Skin epidermis (tissue), 12 donors: Measurements from ENCODE around the gene TRPT1.

Experiments used
- H3K27ac ChIP-seq, 21 experiments: fragments of 200-600 bp; sonication (generic) in 11 of 21; one replicate each; pipeline ENCODE4 v1.5.0; 2020; ENCODE audit warnings: mild to moderate bottlenecking in 3 of 21, inconsistent platforms in 2 of 21, moderate library complexity in 2 of 21
- H3K4me3 ChIP-seq, 7 experiments: fragments of 200-600 bp; sonication (generic) in 2 of 7; one replicate each; pipeline ENCODE4 v1.5.0; 2020; ENCODE audit warnings: inconsistent platforms in 2 of 7, mild to moderate bottlenecking in 2 of 7, moderate library complexity in 1 of 7

TRPT1 gene

DNA sequence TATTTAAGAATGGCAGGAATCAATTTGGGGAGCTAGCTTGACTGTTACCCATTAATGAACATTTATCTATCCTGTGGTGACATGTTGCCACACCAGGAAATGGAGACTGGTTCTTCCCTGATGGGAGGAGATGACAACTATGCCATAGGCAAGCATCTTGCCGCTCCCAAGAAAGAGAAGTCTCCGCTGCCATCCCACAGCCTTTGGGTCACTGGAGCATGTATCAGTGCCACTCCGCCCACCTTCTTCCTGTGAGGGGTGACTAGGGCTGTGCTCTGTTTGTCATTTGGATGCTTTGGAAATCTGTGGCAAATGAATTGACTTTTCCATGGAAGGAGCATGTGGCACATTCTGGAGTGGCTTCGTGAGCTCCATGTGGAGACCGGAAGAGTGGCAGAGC is 33.6 kb downstream of the TRPT1 start:
- Histone ChIP-seq H3K4me3 (no peak overlapping the region), H3K27ac (no peak overlapping the region)

DNA sequence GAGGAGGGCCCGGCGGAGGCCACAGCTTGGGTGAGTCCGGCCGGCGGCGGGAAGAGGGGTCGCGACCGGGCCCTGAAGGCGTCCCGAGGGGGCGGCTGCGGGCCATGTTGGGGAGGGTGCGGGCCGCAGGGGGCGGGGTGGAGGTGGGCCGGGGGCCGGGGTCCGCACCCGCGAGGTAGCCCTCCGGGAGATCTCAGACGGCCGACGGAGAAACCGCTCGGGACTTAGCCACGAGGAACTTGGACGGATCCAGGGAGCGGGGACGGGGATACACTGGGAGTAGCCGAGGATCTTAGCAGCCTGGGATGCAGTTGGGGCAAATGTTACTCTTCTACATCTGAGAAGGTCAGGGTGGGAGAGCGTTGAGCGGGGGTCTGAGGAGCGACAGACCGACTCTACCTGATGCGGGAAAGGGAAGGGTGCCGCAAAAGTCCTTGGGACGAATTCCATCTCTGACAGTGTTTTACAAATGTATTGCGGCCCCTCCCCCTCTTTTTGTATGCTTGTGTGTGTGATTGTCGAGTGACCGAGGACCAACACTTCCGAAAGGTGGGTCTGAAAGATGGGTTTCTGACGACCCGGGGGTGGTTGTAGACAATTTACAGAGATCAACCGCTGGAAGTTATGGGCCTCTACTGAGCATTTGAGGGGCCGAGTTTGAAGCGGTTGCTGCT is 39.4 kb downstream of the TRPT1 start:
- Histone ChIP-seq H3K27ac (peak overlapping the region in 6 of 21 experiments; percentile 61 to 97 (median 86)), H3K4me3 (no peak overlapping the region)

DNA sequence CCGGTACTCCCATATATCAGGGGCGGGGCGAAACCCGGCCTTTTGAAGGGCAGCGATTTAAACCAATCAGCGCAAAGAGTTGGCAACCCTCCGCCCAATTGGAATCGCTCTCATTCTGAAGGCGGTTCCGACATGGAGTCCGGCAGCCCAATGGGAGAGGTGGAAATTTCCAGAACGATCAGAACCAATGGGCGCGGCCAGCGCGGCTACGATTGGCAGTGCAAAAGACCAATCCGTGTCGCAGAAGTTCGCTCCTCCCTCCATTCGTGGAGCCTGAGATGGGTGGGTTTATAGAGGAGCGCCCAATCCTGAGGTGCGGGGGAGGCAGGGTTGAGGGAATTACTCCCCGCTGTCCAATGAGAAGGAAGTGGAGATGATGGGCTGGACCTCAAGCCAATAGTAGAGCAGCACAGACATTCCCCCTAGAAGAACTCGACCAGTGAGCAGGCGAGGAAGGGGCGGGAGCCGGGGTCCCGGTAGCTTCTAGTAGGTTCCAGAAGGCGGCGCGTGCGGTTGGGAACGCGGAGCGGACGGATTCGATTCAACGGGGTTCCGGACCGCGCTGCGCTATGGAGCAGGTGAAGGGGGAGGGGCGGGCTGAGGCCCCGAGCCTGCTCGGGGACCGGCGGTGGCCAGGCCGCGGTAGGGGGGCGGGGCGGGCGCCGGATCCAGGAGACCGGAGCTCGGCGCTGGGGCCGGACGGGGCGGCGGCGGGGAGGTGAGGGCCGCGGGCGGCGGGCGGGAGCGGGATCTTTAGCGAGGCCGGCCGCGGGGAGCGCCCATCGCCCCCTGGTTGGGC is 40.1 kb downstream of the TRPT1 start, which contains the start of gene STIP1:
STIP1 (plus strand) TSS at position 479 of the 799 bp plus-strand sequence; CDS start at position 570, 91 bp downstream.
- peak within 1 kb of the TSS in 6 of 7 experiments; percentile 38 to 77 (median 62) for H3K4me3 ChIP-seq

DNA sequence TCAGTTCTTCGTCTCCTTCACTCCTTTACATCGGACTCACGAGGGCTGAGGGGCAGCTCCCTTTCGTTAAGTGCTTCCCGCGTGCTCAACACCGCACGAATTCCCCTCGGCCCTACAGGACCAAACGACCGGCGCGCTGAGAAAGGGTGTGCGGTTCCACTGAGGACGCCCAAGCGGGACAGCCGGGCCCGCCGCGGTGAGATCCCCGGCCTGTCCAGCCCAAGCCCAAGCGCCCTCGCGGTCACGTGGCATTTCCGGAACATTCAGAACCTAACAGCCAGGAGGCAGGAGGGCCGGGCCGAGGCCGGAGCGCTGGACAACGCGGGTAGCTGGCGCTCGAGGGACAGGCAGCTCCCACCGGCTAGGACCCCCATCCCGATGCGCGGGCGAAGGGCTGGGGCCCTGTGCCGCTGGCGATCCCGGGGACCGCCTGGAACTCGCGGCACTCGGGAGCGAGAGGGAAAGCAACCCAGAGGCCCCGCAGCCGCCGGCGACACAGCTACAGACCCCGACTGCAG is 40.8 kb downstream of the TRPT1 start:
- Histone ChIP-seq H3K27ac (peak overlapping the region; percentile 62 to 95 (median 88)), H3K4me3 (peak overlapping the region in 6 of 7 experiments; percentile 38 to 77 (median 62))

More for the DNA sequence above, 40.1 kb downstream of the TRPT1 start, which contains the start of gene STIP1:
- peak within 1 kb of the TSS; percentile 62 to 97 (median 90) for H3K27ac ChIP-seq

DNA sequence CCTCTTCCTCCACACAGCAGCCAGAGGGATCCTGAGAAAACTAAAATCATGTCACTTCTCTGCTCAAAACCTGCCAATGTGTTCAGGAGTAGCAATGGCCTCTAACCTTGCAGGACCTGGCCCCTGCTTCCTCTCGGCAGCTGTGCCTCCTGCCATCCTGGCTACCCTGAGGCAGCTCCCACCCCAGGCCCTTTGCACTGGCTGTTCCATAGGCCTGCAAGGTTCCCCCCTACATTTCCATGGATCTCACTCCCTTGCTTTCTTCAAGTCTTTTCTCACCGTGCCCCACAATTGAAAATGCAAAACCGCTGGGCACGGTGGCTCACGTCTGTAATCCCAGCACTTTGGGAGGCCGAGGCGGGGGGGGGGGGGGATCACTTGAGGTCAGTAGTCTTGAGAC is 42.1 kb downstream of the TRPT1 start:
- H3K27ac ChIP-seq, result peak overlapping the region in 2 of 21 experiments; percentile 49 to 94

DNA sequence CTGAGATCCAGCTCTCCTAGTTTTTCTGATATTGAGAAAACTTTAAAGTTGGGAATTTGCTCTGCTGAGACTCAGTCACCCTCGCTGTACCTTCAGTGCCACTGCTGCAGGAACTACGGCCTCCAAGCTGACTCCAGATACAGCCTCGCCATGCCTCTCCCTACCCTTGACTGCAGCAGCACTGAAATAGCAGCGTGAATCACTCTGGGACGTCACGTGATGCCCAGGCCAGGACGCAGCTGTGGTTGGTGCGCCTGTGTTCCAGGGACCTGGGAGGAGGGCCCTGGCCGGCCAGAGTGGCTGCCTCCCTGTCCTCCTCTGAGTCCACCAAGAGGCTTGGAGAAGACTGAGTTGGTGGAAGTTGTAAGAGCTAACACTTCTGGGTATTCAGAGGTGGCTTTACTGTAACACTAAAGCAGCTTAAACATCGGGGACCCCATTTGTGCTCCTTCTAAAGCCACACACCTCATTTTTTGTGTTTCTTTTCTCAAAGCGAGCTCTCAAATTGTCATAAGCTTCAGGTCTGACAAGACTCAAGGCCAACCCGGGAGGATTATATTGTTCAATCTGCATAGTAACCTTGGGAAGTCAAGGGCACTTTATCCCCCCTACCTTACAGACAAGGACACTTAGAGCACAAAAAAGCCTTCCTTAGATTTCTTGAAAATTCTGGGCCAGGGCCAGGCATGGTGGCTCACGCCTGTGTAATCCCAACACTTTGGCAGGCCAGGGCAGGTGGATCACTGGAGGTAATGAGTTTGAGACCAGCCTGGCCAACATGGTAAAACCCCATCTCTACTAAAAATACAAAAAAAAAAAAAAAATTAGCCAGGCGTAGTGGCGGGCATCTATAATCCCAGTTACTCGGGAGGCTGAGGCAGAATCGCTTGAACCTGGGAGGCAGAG is 44.2 kb downstream of the TRPT1 start:
- Histone ChIP-seq H3K4me3 (no peak overlapping the region), H3K27ac (peak overlapping the region in 18 of 21 experiments; percentile 7 to 78 (median 55))

More for the DNA sequence above, 42.1 kb downstream of the TRPT1 start:
- no peak overlapping the region for H3K4me3 ChIP-seq

DNA sequence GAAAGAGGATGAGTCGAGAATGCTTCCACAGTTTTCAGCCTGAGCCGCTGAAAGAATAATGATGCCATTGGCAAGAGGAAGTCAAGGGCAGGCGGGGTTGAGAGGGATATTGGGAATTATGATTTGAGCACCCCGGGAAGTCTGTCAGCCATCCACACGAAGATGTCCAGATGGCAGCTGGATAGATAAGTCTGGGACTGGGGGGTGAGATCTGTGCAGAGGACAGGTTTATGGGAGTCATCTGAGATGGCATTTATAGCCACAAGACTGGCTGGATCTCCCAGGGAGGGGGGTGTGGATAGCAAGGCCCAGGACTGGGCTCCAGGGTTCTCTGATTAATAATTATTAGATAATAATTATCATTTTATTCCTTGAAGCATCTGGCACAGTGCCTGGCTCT is 45.1 kb downstream of the TRPT1 start:
- Histone ChIP-seq H3K27ac (peak overlapping the region in 12 of 21 experiments; percentile 7 to 78 (median 60)), H3K4me3 (no peak overlapping the region)

DNA sequence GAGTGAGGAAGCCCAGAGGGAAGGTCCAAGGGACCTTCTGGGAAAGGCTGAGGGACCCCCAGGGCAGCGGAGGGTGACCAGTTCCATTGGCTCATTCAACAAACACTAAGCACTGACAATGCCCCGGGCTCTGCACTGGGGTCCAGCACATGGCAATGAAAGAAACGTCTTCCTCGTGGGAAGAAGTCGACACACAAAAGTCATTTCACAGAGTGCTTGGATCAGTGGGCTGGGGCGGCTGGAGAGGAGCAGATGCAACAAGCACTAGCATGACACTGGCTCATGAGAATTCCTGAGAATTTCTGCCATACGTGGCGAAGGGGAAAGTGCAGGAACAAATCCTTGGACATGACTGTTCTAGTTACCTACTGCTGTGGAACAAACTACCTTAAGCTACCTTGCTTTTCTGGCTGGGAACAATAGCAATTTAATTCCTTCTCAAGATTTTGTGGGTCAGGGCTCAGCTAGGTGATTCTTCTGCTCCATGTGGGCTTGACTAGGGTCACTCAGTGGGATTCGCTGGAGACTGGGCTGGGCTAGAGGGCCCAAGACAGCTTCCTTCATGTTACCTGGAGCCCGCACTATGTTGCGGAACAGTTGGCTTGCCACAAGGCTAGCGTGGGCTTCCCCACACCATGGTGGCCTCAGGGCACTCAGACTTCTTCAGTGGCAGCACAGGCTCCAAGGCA is 46.9 kb downstream of the TRPT1 start:
- Histone ChIP-seq H3K27ac (no peak overlapping the region), H3K4me3 (no peak overlapping the region)

DNA sequence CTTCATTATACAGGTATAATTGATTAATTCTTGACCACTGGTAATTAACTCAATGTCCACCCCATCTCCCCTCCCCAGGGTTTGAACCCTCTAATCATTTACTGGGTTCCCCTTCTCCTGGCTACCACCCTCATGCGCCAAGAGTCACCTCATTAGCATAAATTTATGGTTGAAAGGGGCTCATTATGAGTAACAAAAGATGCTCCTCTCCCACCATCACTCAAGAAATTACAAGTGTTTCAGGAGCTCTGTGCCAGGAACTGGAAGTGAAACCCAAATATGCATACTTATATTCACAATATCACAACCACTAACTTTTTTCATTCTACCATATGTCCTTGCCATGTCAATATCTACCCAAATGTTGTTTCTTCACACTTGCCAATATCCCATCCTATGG is 47.8 kb downstream of the TRPT1 start:
- H3K27ac ChIP-seq, result no peak overlapping the region
- H3K4me3 ChIP-seq, result no peak overlapping the region

DNA sequence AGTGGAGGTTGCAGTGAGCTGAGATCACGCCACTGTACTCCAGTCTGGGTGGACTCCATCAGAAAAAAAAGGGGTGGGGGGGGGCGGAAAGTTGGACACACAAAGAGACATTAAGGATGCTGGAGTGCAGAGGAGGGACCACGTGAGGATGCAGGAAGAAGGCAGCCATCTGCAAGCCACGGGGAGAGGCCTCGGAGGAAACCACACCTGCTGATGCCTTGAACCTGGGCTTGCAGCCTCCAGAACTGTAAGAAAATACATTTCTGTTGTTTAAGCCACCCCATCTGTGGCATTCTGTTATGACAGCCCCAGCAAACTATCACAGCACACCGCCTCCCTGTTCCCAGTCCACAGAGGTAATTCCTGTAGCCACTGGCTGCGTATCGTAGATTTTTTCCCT is 49.2 kb downstream of the TRPT1 start:
- no peak overlapping the region for H3K27ac ChIP-seq

More for the DNA sequence above, 49.2 kb downstream of the TRPT1 start:
- no peak overlapping the region for H3K4me3 ChIP-seq
